HG03064 (cell line): ENCODE data around the gene OR2L3.
"Not testable (repeated sequence)": the region's sequence is repeated elsewhere in the genome, so short reads cannot be mapped to it uniquely, and the experiment has no call there.

Experiments used
- ATAC-seq: cut with Tn5 transposase; IDR thresholded peaks from one replicate; pipeline ENCODE4 v1.9.1; 2021; ENCODE audit warnings: low read depth; ENCODE audit not compliant: unreplicated experiment

The OR2L3 gene, protein sequence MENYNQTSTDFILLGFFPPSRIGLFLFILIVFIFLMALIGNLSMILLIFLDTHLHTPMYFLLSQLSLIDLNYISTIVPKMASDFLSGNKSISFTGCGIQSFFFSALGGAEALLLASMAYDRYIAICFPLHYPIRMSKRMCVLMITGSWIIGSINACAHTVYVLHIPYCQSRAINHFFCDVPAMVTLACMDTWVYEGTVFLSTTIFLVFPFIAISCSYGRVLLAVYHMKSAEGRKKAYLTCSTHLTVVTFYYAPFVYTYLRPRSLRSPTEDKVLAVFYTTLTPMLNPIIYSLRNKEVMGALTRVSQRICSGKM

GRCh38 chr1:248046536-248046935 is at the start of gene OR2L3:
OR2L3 (plus strand) TSS chr1:248046836; CDS start chr1:248060682, 13,846 bp downstream.
- no peak for ATAC-seq

- no peak for ATAC-seq
Observed at GRCh38 chr1:247998811-247999210, 47.8 kb upstream of the OR2L3 start.

- no peak for ATAC-seq
Observed at GRCh38 chr1:248000169-248000568, 46.5 kb upstream of the OR2L3 start.

DNA sequence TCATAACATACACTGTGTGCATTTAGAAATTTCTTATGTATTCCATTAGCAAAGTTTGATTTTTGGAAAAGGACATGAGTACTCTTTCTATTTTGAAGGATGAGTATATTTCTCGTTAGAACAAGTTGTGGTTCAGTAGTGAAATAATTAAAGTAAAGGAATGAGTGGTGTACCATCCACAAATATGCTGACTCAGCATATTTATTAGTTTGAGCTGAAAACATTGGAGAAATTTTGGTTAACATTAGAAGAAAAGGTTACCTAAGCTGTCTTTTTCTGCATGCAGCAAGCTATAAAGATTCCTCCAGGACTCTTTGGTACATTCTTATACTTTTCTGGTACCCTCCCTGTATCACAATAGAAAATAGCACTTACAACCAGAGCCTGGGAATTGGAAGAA is 38.9 kb upstream of the OR2L3 start:
- no peak for ATAC-seq

- ATAC-seq = no peak
Observed at GRCh38 chr1:248009681-248010080, 37.0 kb upstream of the OR2L3 start.

GRCh38 chr1:248013229-248013710 is 33.4 kb upstream of the OR2L3 start, which contains the start of gene OR2L5:
OR2L5 (plus strand) TSS chr1:248013660; CDS start chr1:248021948, 8,288 bp downstream.
- ATAC-seq = no peak

DNA sequence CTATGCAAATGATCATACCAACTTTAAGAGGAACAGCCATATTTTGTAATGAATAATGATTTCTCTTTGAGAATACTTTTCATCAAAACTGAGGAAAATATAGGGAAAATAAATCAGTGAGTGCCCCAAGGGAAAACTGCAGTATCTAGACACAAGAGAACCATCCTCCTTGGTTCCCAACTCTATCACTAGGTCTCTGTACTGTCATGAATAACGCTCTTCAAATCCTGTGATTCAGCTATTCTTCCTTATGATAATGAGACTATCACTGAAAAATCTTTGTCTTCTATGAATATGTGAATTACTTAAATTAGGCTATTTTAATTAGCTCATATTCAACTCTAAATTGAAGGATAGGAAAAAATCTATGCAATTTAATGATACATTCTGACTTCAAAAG is 30.8 kb upstream of the OR2L3 start:
- ATAC-seq = no peak

DNA sequence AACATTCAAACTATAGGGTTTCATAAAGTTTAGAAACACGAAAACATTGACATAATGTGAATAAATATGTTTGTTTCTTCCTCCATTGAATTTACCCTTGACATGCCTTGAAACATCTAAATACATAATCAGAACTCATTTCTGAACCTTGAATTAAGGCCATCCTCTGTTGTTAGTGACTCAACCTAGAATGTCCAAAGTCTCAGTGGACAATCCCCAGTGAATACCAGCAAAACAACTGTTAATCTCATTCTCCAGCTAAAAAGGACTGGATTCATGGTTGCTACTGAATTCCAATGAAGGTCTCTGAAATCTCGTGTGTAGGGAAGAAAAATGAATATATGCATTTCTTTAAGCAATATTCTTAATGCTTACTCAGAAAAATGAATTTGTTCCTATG is 16.9 kb upstream of the OR2L3 start, which contains the start of gene OR2L2:
Gene OR2L2 (plus strand): TSS at position 301 of the 400 bp plus-strand sequence. CDS start 8,198 bp downstream, outside the sequence.
- no peak for ATAC-seq

- no peak for ATAC-seq
Observed at GRCh38 chr1:248045209-248045608, 1.4 kb upstream of the OR2L3 start.

GRCh38 chr1:248047008-248047407 is 372 bp downstream of the OR2L3 start:
- ATAC-seq = no peak

- no peak for ATAC-seq
Observed at GRCh38 chr1:248054671-248055070, 8.0 kb downstream of the OR2L3 start.

- no peak for ATAC-seq
Observed at GRCh38 chr1:248055261-248055660, 8.6 kb downstream of the OR2L3 start.

GRCh38 chr1:248065071-248065470 is 18.4 kb downstream of the OR2L3 start:
- ATAC-seq = no peak

GRCh38 chr1:248065604-248066003 is 19.0 kb downstream of the OR2L3 start:
- ATAC-seq = no peak

- not testable (repeated sequence) for ATAC-seq
Observed at GRCh38 chr1:248083864-248084263, 37.2 kb downstream of the OR2L3 start.

DNA sequence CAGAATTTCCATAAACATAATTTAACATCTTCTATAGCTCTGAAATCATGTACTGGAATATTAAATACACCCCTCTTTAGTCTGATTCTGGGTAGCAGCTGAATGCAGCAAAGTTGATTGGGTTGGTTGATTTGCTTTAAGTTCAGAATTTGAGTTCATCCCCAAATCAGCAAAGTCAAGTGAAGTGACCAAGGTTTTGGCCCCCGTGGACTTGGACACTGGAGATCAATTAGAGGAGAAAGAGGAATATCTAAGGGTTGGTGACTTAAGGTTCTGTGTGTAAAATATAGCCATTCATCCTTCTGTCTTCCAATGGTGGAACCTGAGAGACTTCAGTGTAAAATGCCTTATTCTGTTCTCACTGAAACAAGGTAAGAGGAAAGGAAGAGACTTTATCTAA is 48.2 kb downstream of the OR2L3 start, which contains the start of gene OR2L13:
Gene OR2L13 (plus strand): TSS at position 301 of the 400 bp plus-strand sequence. CDS start 4,192 bp downstream, outside the sequence.
- ATAC-seq = no peak

DNA sequence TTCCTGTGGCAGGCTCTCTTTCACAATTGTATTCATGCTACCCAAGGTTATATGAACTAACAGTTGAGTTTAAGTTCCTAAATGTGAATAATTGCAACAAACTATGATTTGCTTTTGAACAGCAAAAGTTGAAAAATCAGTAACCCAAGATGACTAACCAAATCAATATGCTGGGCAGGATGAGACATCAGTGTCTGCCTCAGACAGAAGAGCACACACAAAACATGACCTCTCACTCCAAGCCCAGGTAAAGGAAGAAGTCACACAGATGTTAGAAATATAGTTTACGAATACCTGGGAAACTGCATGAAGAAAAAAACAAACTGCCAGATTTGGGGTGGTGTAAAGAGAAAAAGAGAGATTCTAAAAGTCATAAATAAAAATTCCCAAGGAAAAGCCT is 51.9 kb downstream of the OR2L3 start:
- no peak for ATAC-seq

GRCh38 chr1:248102847-248103246 is 56.2 kb downstream of the OR2L3 start:
- ATAC-seq = no peak

GRCh38 chr1:248111157-248111556 is 64.5 kb downstream of the OR2L3 start:
- ATAC-seq = no peak
